ENCODE results near the gene POU2F3. TPM values are rescaled to one million over a fixed set of nuclear protein-coding genes. Genes with fewer than 3 reads are reported as not detected.
A peak's percentile ranks its signal among the peaks of the same experiment; 100 is the strongest.

Gene POU2F3
- total and polyA plus RNA-seq, 2 of the 13 experiments (the other 11 are each of a cell fraction or from before 2014, with no cell fraction given), result not detected

GRCh38 chr11:120208001-120208441 is 31.9 kb upstream of the POU2F3 start (continued):
- TF ChIP-seq CREM (IDR thresholded peaks at IDR 0.05) (peak; percentile 56; the same call in 1 of the 2 replicates), CREM (CRISPR knock-in tag; IDR thresholded peaks at IDR 0.05) (no peak), SALL2 (CRISPR knock-in tag; IDR thresholded peaks at IDR 0.05) (peak; percentile 45; the same call in 1 of the 2 replicates), XRCC5 (optimal IDR thresholded peaks at IDR 0.05; ENCODE audit: low read length) (peak; percentile 55), MYC (CRISPR knock-in tag; IDR thresholded peaks at IDR 0.05; ENCODE audit: borderline replicate concordance) (0 out of 2 replicates have a peak, but pooled peaks have one; percentile 59), ZNF33A (CRISPR knock-in tag; IDR thresholded peaks at IDR 0.05; ENCODE audit: borderline replicate concordance) (no peak), ZSCAN29 (CRISPR knock-in tag; conservative IDR thresholded peaks at IDR 0.05) (peak; percentile 71; the same call in 1 of the 2 replicates), ESRRA (CRISPR knock-in tag; IDR thresholded peaks at IDR 0.05; ENCODE audit: low read depth) (peak; percentile 49; the same call in 1 of the 2 replicates), BCL6 (CRISPR knock-in tag; IDR thresholded peaks at IDR 0.05) (peak; percentile 92), MED13 (CRISPR knock-in tag; IDR thresholded peaks at IDR 0.05) (0 out of 2 replicates have a peak, but pooled peaks have one; percentile 26)
- TF ChIP-seq, protein P1, sequence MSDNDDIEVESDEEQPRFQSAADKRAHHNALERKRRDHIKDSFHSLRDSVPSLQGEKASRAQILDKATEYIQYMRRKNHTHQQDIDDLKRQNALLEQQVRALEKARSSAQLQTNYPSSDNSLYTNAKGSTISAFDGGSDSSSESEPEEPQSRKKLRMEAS (IDR thresholded peaks at IDR 0.05), result peak; percentile 54

GRCh38 chr11:120208777-120209176 is 31.2 kb upstream of the POU2F3 start:
- H2AFZ ChIP-seq (ENCODE audit: low read length), result peak overlapping the region; percentile 50
- DNase-seq (ENCODE audit: low spot score) (peak; percentile 86), FAIRE-seq (peak; percentile 55), ATAC-seq (peak; percentile 50)
- POLR2A ChIA-PET, result interaction anchor here (1.0 to 5.4 kb wide), 10 partner anchors 11 to 466 kb away, joined by 3 to 92 read pairs (median 6); partner anchors contain the start of gene ARHGEF12
- peak overlapping the region; percentile 52 for H3K27ac ChIP-seq (ENCODE audit: extremely low read length, insufficient read depth, low read length)
- 2% methylated on average over 4 of the region's 6 CpGs for WGBS (ENCODE audit: low lambda C conversion rate)
- peak overlapping the region; percentile 46 for H3K9ac ChIP-seq (ENCODE audit: insufficient read depth, low read depth, low read length)
- peak overlapping the region in 1 of 3 experiments; percentile 51; a peak in 1 of 6 replicates for H3K4me3 ChIP-seq (replicated peaks in 1 of 3; ENCODE audit: insufficient read depth in 1 of 3, low read depth in 2 of 3, low read length in 3 of 3)
- no peaks in the 10 kb centered on the region; a peak in 1 of 5 replicates for H3K36me3 ChIP-seq (replicated peaks in 1 of 2; ENCODE audit: control insufficient read depth in 1 of 2, insufficient read depth in 2 of 2, low read length in 2 of 2)
- no peaks in the 10 kb centered on the region for H3K27me3 ChIP-seq (ENCODE audit: control insufficient read depth in 1 of 2, insufficient read depth in 2 of 2, low read length in 2 of 2)
- peak overlapping the region; percentile 72 for H3K4me2 ChIP-seq (ENCODE audit: low read depth, low read length)
- BruUV-seq (replicated peaks), result no TSS peak
- H3K4me1 ChIP-seq (ENCODE audit: insufficient read depth, low read length), result peaks cover 73% of the 10 kb centered on the region
- in situ Hi-C loops (cut with HindIII; ENCODE audit: extremely low pct_ligation_motif_present, low pct_unique_long_range_greater_than_20kb), result no loop called here
- peaks cover 6% of the 10 kb centered on the region for H4K20me1 ChIP-seq (ENCODE audit: insufficient read depth, low read length)
- H3K9me3 ChIP-seq (ENCODE audit: low read length), result no peaks in the 10 kb centered on the region
- intact Hi-C loops (cut with micrococcal nuclease; ENCODE audit: unreplicated experiment), result loop anchor here (1.0 kb wide), 1 partner anchor 10 kb away; no protein-coding TSS in a partner anchor
- CTCF ChIA-PET (ENCODE audit: low intra/inter-chr PET ratio, low total read pairs), result no interaction called here
- peaks cover 30% of the 10 kb centered on the region for H3K79me2 ChIP-seq (ENCODE audit: insufficient read depth, low read length)
- TF ChIP-seq IRF2 (CRISPR knock-in tag; IDR thresholded peaks at IDR 0.05) (no peak), RCOR2 (CRISPR knock-in tag; IDR thresholded peaks at IDR 0.05) (0 out of 2 replicates have a peak, but pooled peaks have one; percentile 18), RFXAP (CRISPR knock-in tag; IDR thresholded peaks at IDR 0.05; ENCODE audit: borderline replicate concordance) (no peak)
- TF ChIP-seq, protein P2, sequence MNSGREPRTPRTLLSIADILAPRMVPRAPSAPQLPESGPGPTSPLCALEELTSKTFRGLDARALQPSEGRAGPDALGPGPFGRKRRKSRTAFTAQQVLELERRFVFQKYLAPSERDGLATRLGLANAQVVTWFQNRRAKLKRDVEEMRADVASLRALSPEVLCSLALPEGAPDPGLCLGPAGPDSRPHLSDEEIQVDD (CRISPR knock-in tag; IDR thresholded peaks at IDR 0.05; ENCODE audit: borderline replicate concordance), result no peak
- TF ChIP-seq, protein P3, sequence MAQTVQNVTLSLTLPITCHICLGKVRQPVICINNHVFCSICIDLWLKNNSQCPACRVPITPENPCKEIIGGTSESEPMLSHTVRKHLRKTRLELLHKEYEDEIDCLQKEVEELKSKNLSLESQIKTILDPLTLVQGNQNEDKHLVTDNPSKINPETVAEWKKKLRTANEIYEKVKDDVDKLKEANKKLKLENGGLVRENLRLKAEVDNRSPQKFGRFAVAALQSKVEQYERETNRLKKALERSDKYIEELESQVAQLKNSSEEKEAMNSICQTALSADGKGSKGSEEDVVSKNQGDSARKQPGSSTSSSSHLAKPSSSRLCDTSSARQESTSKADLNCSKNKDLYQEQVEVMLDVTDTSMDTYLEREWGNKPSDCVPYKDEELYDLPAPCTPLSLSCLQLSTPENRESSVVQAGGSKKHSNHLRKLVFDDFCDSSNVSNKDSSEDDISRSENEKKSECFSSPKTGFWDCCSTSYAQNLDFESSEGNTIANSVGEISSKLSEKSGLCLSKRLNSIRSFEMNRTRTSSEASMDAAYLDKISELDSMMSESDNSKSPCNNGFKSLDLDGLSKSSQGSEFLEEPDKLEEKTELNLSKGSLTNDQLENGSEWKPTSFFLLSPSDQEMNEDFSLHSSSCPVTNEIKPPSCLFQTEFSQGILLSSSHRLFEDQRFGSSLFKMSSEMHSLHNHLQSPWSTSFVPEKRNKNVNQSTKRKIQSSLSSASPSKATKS (CRISPR knock-in tag; IDR thresholded peaks at IDR 0.05), result no peak
